GM20000 (cell line): Measurements from ENCODE around the gene SLC30A4.

ENCODE experiments used
- DNase-seq: peaks from one replicate; pipeline ENCODE4 v3.0.0; 2012; ENCODE audit warnings: low spot score
- TF ChIP-seq, protein P1 (sequence below): IDR thresholded peaks from 2 replicates; pipeline ENCODE4 v1.5.1; 2012; ENCODE audit warnings: mild to moderate bottlenecking, control low read depth; ENCODE audit errors: extremely low read depth, missing control alignments

The SLC30A4 gene

DNA sequence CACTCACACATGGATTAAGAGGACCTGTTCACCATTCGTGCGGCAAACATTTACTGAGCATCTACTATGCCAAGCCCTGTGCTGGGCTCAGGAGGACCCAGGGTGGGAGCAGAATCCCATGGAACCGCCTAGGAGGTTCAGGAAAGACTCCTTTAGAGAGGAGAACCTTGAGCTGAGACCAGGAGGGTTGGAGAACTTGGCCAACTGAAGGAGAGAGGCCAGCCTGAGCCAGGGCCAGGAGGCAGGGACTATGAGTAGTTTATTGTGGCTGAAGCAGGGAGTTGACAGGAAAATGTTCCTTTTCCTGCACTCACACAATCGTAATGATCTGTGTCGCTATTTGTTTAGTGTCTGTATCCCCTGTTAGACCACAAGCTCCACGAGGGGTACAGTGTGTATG, 71.3 kb downstream of the SLC30A4 start:
- DNase-seq = no peak
- TF ChIP-seq, protein P1, sequence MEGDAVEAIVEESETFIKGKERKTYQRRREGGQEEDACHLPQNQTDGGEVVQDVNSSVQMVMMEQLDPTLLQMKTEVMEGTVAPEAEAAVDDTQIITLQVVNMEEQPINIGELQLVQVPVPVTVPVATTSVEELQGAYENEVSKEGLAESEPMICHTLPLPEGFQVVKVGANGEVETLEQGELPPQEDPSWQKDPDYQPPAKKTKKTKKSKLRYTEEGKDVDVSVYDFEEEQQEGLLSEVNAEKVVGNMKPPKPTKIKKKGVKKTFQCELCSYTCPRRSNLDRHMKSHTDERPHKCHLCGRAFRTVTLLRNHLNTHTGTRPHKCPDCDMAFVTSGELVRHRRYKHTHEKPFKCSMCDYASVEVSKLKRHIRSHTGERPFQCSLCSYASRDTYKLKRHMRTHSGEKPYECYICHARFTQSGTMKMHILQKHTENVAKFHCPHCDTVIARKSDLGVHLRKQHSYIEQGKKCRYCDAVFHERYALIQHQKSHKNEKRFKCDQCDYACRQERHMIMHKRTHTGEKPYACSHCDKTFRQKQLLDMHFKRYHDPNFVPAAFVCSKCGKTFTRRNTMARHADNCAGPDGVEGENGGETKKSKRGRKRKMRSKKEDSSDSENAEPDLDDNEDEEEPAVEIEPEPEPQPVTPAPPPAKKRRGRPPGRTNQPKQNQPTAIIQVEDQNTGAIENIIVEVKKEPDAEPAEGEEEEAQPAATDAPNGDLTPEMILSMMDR = no peak

DNA sequence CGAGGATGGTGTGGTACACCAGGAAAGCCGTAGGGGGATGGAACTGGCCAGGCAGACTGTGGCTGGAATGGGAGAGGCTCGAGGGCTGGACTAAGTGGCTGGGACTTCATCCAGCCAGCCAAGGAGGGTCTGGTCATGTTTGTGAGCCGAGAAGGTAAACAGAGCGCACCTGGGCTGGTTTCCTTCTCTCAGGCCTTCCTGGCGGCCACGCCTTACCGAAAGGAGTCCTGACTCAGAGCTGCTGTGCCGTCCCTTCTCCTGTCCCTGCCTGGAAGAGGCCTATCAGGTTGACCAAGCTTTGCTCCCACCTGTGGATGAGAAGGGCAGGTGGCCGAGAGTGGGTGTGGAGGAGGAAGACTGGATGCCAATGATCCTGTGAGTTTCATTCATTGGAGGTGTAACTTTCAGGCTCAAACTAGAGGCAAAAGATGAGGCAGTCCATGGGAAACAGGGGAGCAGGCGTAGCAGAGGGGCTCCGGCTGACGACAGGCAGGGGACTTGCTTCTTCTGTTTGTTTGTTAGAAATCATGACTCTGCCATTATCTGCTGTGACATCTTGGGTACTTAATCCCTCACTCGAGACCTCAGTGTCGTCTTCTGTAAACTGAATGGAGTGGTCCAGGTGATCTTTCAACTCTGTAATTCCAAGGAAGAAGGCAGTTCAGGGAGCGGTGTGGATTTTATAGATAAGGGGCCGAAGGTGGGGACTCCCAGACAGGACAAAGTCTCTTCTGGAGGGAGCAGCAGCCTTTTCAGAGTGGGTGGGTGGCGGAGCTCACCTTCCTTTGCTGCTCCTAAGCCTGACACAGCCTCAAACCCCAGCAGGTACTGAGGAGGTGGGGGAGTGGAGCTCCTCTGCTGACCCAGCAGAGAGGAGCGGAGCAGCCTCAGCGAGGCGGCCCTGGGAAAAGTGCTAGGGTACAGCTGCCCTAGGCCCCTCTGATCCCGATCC, 72.4 kb downstream of the SLC30A4 start:
- DNase-seq = no peak

DNA sequence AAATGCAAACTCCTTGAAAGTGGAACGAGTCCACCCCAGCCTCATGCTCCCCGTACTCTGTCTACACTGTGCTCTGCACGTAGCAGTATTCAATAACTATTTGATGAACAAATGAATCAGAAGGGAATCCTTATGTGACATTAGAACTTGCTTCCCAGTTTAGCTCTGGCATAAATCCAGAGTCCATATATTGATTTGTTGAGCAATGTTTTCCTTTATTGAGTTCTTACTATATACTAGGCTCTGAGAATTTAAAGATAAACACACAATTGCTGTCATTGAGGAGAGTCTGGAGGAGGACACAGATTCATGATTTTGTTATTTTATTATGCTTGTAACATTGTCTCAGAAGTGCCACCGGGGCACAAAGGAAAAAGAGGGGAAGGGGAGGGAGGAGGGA, 73.2 kb downstream of the SLC30A4 start:
- no peak for DNase-seq
- TF ChIP-seq, protein P1 = no peak

More for the DNA sequence above, 72.4 kb downstream of the SLC30A4 start:
- TF ChIP-seq, protein P1 = no peak

DNA sequence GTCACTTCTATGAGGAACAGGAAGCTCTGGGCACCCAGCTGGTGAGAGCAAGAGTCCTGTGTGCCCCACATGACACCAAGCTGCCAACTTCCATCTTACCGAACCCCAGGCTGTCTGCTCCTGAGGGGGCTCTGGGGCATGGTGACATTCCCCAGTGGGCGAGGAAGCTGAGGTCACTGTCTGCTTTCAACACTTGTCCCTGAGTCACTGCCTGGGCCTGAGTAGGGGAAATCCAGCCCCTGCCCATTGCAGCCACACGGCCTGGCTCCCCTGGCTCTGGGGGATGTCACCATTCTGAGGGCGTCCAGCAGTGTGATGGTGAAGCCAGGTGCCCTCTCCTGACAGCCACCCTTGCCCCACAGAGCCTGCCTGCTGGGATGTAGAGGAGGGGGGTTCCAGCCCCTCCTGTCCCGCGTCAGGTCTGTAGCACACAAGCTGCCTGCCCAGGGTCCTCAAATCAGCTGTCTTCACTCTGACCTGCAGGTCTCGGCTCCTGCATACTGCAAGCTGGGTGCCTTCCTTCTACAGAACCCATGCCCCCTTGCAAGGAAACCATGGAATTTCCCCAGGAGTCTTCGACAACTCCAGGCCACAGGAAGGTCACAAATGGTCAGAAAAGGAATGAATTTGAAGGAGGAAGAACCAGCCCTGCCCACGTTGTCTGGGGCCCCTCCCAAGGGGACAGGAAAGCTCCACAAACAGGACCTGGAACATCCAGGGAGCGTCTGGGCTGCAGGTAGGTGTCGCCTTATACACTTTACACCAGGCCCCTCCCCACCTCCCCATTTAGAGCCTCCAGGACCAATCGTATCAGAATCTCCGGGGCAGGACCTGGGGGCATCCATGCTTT, 74.3 kb downstream of the SLC30A4 start:
- no peak for DNase-seq
- TF ChIP-seq, protein P1 = no peak

DNA sequence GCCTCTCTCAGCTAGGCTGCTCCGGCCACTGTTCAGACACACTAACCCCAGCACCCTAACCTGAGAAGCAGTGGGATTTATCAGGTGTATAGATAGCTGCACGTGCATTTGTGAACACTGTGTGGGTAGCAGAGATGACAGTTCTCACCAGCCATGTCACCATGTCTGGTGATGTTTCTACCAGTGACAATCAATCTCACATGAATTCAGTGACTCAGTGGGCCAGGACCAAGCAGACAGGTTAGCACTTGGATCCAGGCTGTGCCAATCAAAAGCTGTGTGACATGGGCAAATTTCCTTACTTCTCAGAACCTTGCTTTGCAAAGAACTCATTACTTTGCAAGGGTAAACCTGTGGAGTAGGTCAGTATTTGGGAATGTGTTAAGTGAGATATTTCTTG, 78.9 kb downstream of the SLC30A4 start:
- no peak for DNase-seq
- TF ChIP-seq, protein P1 = no peak

DNA sequence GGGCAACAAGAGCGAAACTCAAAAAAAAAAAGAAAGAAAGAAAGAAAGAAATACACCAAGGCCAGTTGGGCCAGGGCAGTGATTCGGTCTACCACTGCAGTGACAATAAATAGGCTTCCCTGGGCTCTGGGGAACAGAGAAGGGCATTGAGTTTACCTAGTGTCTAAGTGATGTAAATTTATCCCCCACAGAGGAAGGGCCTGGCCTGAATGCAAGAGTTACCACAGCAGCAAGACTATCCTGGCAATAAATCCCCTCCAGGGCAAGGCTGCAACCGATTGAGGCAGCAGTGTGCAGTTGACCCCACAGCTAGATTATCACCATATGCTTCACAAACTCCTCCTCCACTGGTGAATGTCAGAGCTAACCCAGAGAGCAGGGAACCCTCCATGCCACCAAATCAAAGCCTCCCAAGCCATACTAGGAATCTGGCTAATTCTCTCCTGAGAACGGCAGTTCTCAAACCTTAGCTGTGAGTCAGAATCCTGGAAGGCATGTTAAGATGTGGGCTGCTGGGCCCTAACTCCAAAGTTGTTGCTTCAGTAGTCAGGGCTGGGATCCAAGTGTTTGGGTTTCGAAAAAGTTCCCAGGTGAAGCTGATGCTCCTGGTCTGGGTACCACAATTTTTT, 79.9 kb downstream of the SLC30A4 start:
- no peak for DNase-seq
- TF ChIP-seq, protein P1 = no peak
